ENCODE results near the gene C1orf210. TPM values are rescaled to one million over a fixed set of nuclear protein-coding genes. Genes with fewer than 3 reads are reported as not detected.

C1orf210 gene
- total RNA-seq, 1 donor from 2014 or later = 47.9 TPM

DNA sequence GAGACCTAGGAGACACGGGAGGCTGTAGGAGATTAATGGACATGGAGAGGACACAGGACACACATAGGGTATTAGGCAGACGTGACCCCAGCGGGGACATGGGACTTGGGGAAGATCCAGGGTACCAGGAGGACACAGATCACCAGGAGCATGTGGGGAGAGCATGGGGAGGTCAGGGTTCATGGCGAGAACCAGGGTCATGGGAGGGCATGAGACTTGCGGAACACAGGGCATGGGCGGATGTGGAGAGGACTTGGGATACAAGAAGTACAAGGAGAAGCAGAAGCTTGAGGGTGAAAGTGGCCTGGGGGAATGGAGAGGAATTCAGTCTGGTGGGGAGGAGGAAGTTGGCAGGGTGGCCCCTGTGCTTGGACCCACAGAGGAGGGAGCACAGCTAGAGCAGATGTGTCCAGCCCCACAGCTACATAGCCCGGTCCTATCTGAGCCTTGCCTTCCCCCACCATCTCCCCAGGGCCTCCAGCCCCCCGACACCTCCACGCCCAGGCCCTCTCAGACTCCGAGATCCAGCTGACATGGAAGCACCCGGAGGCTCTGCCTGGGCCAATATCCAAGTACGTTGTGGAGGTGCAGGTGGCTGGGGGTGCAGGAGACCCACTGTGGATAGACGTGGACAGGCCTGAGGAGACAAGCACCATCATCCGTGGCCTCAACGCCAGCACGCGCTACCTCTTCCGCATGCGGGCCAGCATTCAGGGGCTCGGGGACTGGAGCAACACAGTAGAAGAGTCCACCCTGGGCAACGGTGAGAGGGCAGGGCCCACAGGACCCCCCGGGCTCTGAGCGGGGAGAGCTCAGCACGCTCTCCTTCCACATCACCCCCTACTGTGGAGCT, 27.5 kb upstream of the C1orf210 start:
- no peak for DNase-seq (ENCODE audit: low spot score)

DNA sequence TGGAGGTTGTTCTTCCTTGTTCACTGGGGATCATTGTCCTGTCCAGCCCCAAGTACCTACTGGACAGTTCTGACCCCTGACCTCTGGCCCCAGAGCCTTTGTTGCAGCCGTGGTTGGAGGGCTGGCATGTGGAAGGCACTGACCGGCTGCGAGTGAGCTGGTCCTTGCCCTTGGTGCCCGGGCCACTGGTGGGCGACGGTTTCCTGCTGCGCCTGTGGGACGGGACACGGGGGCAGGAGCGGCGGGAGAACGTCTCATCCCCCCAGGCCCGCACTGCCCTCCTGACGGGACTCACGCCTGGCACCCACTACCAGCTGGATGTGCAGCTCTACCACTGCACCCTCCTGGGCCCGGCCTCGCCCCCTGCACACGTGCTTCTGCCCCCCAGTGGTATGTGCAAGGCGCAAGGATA, 26.8 kb upstream of the C1orf210 start:
- no peak for DNase-seq (ENCODE audit: low spot score)

DNA sequence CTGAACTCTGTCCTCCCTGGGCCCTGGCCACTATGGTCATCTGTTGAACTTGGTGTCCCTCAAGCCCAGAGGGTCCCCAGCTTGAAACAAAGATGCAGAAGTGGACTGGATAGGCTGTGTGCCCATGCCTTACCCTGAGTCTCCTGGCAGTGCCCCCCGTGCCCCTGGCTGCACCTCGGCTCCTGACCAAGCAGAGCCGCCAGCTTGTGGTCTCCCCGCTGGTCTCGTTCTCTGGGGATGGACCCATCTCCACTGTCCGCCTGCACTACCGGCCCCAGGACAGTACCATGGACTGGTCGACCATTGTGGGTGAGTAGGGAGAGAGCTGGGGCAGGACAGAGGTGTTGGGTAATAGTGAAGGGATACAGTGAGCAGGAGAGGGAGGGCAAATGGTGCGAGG, 26.1 kb upstream of the C1orf210 start:
- DNase-seq (ENCODE audit: low spot score) = no peak

- no peak for DNase-seq (ENCODE audit: low spot score)
Observed at GRCh38 chr1:43309405-43310025, 24.1 kb upstream of the C1orf210 start.

GRCh38 chr1:43308635-43309404, 23.4 kb upstream of the C1orf210 start:
- DNase-seq (ENCODE audit: low spot score) = no peak

GRCh38 chr1:43307458-43308158, 22.2 kb upstream of the C1orf210 start:
- DNase-seq (ENCODE audit: low spot score) = no peak

GRCh38 chr1:43306688-43307457, 21.5 kb upstream of the C1orf210 start:
- no peak for DNase-seq (ENCODE audit: low spot score)

DNA sequence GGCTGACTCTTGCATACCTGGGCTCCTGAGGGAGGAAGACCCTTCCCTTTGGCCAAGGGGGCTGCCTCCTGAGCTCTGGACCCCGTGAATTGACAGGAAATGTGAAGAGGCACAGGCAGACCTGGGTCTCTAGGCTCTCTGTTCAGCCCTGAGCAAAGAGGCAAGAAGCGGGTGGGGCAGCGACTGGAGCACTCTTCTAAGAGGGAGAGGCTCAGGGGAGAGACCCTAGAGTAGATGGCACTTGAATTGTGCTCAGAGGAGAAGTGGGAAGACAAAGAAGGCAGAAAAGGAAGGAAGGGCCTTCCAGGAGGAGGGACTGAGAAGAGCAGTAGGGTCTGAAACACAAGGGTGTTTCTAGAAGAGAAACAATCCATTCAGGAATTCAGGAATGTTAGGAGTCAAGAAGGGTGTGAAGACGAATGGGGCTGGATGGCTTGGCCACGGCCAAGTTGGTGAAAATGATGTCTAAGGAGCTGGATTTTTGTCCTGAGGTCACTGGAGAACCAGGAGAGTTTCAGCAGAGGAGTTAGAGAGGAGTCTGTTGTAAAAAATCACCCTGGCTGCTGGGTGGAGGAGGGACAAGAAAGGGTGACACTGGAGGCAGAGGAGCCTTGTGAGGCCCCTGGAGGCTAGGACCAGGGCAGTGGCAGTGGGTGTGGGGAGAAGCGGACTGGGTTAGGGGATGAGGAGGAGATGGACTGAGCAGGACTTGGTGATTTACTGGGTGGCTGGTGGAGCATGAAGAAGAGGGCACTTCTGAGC, 20.7 kb upstream of the C1orf210 start:
- DNase-seq (ENCODE audit: low spot score) = no peak

DNA sequence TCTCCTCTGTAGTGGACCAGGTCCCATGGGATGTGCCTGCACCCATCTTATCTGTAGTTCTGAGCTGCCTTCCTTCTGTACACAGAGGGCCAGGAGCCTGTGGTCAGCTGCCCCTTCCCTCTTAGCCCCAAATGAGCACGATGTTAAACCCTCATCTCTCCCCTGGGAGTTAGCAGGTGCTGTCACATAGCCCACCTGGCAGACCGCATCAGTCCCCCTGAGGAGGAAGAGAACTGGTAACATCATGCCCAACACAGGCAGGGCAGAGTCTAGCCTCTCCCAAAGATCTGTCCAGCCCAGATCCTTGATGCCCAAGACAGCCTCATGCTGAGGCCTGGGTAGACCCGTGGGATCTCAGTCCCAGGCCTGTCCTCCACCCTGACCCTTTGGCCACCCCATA, 20.1 kb upstream of the C1orf210 start:
- no peak for DNase-seq (ENCODE audit: low spot score)

DNA sequence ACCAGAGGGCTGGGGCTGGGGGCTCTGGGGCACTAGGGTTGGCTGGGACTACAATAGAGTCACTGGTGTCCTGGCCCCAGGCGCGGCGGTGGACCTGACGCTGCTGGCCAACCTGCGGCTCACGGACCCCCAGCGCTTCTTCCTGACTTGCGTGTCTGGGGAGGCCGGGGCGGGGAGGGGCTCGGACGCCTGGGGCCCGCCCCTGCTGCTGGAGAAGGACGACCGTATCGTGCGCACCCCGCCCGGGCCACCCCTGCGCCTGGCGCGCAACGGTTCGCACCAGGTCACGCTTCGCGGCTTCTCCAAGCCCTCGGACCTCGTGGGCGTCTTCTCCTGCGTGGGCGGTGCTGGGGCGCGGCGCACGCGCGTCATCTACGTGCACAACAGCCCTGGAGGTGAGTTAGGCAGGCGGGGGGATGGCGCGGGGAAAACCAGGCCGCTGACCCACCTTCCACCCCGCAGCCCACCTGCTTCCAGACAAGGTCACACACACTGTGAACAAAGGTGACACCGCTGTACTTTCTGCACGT, 19.5 kb upstream of the C1orf210 start:
- DNase-seq (ENCODE audit: low spot score) = no peak

DNA sequence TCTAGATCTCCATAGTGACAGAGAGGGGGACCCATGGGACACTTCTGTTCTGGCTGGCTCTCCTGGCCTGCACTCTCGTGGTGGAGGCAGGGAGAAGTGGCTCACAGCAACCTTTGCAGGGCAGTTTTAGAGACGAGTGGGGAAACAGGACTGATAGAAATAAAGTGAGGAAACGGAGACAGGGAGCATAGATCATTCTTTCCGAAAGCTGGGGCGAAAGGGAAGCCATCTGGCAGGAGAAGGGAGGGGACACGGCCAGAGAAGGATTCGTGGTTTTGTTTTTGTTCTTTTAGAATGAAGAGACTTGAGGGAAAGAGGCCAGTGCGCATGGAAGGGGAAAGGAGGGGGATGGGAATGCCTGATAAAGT, 18.9 kb upstream of the C1orf210 start:
- no peak for DNase-seq (ENCODE audit: low spot score)

DNA sequence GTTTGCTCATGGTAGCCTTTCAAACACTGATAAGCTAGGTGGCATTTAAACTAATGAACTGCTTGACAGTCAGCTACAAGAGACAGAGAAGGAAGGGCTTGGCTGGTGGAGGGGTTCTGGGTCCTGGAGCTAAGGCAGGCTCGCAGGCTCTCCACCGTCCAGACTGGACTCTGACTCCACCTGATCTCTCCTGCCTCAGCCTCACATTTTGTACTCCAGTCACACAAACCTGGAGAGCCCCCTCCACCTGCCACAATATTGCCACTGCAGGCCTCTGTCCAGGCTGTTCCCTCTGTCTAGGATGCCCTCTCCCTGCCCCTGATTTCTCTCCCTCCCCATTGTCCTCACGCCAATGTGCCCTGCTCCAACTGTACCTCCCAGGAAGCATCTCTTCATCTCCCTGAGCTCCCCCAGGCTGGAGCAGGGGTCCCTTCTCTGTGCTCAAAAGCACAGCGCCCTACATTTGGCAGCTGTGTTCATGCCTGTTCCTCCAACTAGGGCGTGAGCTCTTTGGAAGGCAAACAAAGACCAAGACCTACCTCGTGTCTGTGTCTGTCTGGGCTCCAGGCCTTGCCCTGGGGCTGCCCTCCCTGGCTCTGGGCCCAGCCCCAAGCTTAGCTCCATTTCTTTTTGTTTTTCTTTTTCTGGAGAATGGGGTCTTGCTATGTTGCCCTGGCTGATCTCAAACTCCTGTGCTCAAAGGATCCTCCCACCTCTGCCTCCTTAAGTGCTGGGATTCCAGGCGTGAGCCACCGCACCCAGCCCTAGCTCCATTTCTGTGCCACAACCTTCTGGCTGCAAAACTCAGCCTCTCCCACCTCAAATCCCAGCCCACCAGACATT, 18.3 kb upstream of the C1orf210 start:
- DNase-seq (ENCODE audit: low spot score) = no peak

DNA sequence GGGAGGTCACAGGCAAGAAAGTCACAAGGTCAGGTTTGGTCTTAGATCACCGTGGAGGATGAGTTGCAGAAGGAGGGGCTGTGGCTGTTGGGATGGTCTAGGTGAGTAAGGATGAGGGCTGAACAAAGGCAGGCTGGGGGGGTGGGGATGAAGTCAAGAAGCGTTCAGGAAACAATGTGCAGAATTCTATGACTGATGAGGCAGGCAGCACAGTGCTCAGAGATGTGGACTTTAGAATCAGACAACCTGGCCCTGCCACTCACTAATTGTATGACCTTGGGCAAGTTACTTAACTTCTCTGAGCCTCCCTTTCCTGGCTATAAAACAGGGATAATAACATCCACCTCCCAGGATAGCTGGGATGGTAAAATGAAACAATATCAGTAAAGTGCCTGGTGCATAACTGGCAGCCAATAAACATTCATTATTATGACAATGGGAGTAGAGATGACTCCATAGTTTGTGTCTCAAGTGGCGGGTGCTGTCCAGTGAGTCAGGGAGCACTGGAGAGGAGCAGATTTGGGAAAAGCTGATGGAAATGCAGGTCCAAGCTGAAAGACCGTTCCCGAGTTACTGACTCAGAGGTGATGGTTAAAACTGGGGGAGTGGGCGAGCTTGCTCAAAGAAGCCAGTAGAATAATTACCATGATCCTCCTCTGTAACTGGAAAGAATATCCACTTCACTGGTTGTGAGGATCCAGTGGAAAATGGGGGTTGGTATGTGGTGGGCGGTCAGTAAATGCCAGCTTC, 17.5 kb upstream of the C1orf210 start:
- DNase-seq (ENCODE audit: low spot score) = no peak

DNA sequence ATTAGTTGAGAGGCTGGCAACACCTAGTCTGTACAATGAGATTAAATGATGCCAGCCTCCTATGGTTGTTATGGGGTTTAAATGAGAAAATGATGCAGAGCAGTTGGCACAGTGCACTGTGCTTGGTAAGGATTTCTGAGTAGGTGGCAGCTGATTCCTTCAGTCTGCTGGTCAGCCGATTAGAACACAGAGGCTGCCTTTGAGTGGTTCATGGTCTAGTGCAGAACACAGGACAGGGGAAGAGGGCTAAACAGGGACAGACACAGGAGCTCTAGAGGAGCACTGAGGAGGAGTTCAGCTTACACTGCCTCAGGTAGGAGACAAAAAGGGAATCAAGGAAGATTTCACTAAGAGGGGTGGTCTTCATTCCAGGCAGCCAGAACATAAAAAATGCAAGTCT, 16.8 kb upstream of the C1orf210 start:
- no peak for DNase-seq (ENCODE audit: low spot score)

DNA sequence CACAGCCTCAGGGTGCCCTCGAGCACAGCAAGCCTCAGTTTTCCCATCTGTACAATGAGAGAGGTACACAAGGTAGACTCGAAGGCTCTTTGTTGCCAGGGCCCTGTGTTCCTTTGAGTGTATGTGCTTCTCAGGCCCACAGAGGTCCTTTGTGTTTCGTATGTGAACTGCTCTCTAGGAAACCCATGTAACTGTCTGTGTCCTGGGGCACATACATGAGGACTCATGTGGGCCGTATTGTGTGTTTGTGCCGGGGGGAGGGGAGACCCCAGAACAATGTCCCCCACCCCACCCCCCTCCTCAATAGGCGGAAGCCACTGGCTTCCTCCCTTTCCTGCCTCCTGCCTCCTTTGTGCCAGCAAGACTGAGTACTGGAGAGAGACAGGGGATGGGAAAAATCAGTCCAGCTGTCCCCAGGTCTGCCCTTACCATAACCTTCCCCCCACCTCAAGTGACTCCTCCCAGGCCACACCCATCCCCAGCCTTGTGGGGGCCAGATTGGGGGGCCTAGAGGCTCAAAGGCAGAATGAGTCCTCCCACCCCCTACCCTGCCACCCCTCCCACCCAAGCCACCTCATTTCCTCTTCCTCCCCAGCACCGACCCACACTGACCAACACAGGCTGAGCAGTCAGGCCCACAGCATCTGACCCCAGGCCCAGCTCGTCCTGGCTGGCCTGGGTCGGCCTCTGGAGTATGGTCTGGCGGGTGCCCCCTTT, 15.2 kb upstream of the C1orf210 start, which contains the start of gene TIE1:
Gene TIE1 (plus strand): TSS at position 605 of the 717 bp plus-strand sequence. CDS start 90 bp downstream, at position 695.
- no peak for DNase-seq (ENCODE audit: low spot score)

DNA sequence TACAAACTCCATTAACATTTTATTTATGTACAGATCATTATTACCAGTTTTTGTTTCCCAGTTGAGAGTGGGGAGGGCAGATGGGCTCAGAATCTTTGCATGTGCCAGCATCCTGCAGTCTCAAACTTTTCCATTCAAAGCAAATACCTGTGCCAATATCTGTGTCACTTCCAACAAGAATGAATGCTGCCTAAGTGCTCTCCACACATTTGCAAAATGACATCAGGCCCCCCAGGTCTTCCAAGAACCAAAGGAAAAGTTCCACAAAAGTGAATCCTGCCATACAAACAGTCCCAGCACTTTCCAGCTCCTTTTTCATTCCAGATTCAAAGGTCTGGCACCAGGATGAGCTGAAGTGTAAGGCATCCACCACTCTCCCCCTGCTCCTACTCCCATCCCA, 13.7 kb upstream of the C1orf210 start:
- DNase-seq (ENCODE audit: low spot score) = no peak

DNA sequence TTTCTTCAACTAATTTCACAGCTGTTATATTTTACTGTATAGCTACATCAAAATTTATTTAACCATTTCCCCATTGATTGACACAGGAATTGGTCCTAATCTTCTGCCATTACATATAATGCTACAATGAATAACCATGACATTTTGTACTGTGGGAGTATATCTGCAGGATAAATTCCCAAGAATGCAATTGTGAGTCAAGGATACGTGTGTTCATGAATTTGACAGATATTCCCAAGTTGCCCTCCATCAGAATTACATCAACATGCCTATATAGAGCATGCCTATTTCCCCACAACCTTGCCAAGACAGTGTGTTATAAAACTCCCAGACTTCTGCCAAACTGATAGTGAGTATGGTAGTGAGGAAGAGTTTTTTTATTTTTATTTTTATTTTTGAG, 12.7 kb upstream of the C1orf210 start:
- no peak for DNase-seq (ENCODE audit: low spot score)

GRCh38 chr1:43296207-43296606, 10.8 kb upstream of the C1orf210 start:
- no peak for DNase-seq (ENCODE audit: low spot score)

Data from mucosa of gallbladder (tissue), 1 donor.